GM19043 (cell line): ENCODE data around the gene MLLT10.

Experiments used
- ATAC-seq: cut with Tn5 transposase; IDR thresholded peaks from one replicate; pipeline ENCODE4 v1.9.1; 2021; ENCODE audit warnings: low read depth; ENCODE audit not compliant: unreplicated experiment

MLLT10 gene

GRCh38 chr10:21756707-21757106, 222.7 kb downstream of the MLLT10 start:
- no peak for ATAC-seq

GRCh38 chr10:21757185-21757901, 223.3 kb downstream of the MLLT10 start:
- ATAC-seq: no peak

GRCh38 chr10:21758239-21758638, 224.2 kb downstream of the MLLT10 start:
- no peak for ATAC-seq

GRCh38 chr10:21758696-21759095, 224.7 kb downstream of the MLLT10 start:
- ATAC-seq: no peak

GRCh38 chr10:21759232-21759631, 225.2 kb downstream of the MLLT10 start:
- ATAC-seq: no peak

GRCh38 chr10:21760332-21760731, 226.3 kb downstream of the MLLT10 start:
- no peak for ATAC-seq

GRCh38 chr10:21764466-21765189, 230.6 kb downstream of the MLLT10 start:
- ATAC-seq: no peak

GRCh38 chr10:21769041-21769440, 235.0 kb downstream of the MLLT10 start:
- ATAC-seq: no peak

GRCh38 chr10:21771219-21771618, 237.2 kb downstream of the MLLT10 start:
- ATAC-seq: no peak

GRCh38 chr10:21776883-21777282, 242.9 kb downstream of the MLLT10 start:
- ATAC-seq: no peak

- ATAC-seq: no peak
Observed at GRCh38 chr10:21791276-21791675, 257.2 kb downstream of the MLLT10 start.
